Gastrocnemius medialis (tissue), 4 donors: ENCODE measurements around the gene PLP2. TPM values are rescaled to one million over a fixed set of nuclear protein-coding genes. Genes with fewer than 3 reads are reported as not detected.

ENCODE experiments used
- ATAC-seq, 2 donors: fragments of 150-250 bp; one replicate each; pipeline ENCODE4 v1.9.1; 2016
- DNase-seq, 2 donors: peaks; one replicate each; pipeline ENCODE4 v3.0.0-alpha.2; 2019
- H3K27ac ChIP-seq, 4 donors: fragments of 200-600 bp; sonication (generic); 1 replicate in 1 of 4; 2 replicates in 3 of 4; pipeline ENCODE4 v1.5.1; 2016 to 2018; ENCODE audit warnings: mild to moderate bottlenecking in 2 of 4, moderate library complexity in 1 of 4
- H3K27me3 ChIP-seq, 3 donors: fragments of 200-600 bp; sonication (generic) in 2 of 3; 1 replicate in 1 of 3; 2 replicates in 2 of 3; pipeline versions ENCODE4 v1.5.1 to v1.6.0; 2016 to 2019; ENCODE audit warnings: mild to moderate bottlenecking in 1 of 3, moderate library complexity in 1 of 3
- H3K36me3 ChIP-seq, 2 donors: fragments of 200-600 bp; sonication (generic) in 1 of 2; one replicate each; pipeline ENCODE4 v1.5.1; 2017 to 2018
- H3K4me1 ChIP-seq, 2 donors: fragments of 200-600 bp; sonication (generic) in 1 of 2; one replicate each; pipeline ENCODE4 v1.5.1; 2016 to 2017; ENCODE audit warnings: mild to moderate bottlenecking in 2 of 2
- H3K4me3 ChIP-seq, 4 donors: fragments of 200-600 bp; sonication (generic) in 3 of 4; 1 replicate in 1 of 4; 2 replicates in 3 of 4; pipeline ENCODE4 v1.5.1; 2016 to 2019; ENCODE audit warnings: mild to moderate bottlenecking in 2 of 4
- H3K9me3 ChIP-seq, 3 donors: fragments of 200-600 bp; sonication (generic) in 2 of 3; 1 replicate in 1 of 3; 2 replicates in 2 of 3; pipeline ENCODE4 v1.5.1; 2016 to 2019
- POLR2A ChIP-seq, 2 donors: fragments of 450-650 bp; IDR thresholded peaks; one replicate each; pipeline ENCODE4 v1.6.1; 2017; ENCODE audit warnings: antibody characterized with exemption in 2 of 2, mild to moderate bottlenecking in 2 of 2, moderate library complexity in 2 of 2
- in situ Hi-C, 4 donors: fragments of 200-750 bp; cut with MboI; loops; one replicate each; pipeline versions ENCODE4 v1.15.0 to v1.8.0; 2017; ENCODE audit warnings: low sequenced_read_pairs in 4 of 4
- intact Hi-C: fragments of 100-400 bp; cut with DNase I; formaldehyde crosslinking; loops from one replicate; pipeline ENCODE4 v1.15.1; 2023; ENCODE audit warnings: low total_unique reads
- total RNA-seq, 4 donors: library from RNA; depleted of rRNA; stranded (reverse); fragments of >200 nt; gene quantifications; one replicate each; pipeline versions ENCODE4 v1.1.0 to v1.2.3, GENCODE V29; 2016
- TF ChIP-seq, protein P1 (sequence below), 5 experiments: fragments of 450-650 bp in 3 of 5; fragments of 200-600 bp in 2 of 5; sonication (generic) in 2 of 5; IDR thresholded peaks in 4 of 5; conservative IDR thresholded peaks in 1 of 5; 1 replicate in 4 of 5; 2 replicates in 1 of 5; pipeline ENCODE4 v1.5.1; 2016 to 2019; ENCODE audit warnings: antibody characterized with exemption in 5 of 5, mild to moderate bottlenecking in 3 of 5, moderate library complexity in 3 of 5

PLP2 gene
- total RNA-seq, 4 donors from 2014 or later, result 12.8 to 53.5 (median 32.5) TPM

GRCh38 chrX:49177873-49178480, 6.3 kb downstream of the PLP2 start:
- no peaks in the 10 kb centered on the region for H3K9me3 ChIP-seq
- no peak overlapping the region for H3K4me3 ChIP-seq
- DNase-seq (peak in 1 of 2 donors; percentile 48), ATAC-seq (peak; percentile 39 to 61)
- peak overlapping the region in 3 of 4 donors; percentile 39 to 70 (median 64) for H3K27ac ChIP-seq
- TF ChIP-seq, protein P1, sequence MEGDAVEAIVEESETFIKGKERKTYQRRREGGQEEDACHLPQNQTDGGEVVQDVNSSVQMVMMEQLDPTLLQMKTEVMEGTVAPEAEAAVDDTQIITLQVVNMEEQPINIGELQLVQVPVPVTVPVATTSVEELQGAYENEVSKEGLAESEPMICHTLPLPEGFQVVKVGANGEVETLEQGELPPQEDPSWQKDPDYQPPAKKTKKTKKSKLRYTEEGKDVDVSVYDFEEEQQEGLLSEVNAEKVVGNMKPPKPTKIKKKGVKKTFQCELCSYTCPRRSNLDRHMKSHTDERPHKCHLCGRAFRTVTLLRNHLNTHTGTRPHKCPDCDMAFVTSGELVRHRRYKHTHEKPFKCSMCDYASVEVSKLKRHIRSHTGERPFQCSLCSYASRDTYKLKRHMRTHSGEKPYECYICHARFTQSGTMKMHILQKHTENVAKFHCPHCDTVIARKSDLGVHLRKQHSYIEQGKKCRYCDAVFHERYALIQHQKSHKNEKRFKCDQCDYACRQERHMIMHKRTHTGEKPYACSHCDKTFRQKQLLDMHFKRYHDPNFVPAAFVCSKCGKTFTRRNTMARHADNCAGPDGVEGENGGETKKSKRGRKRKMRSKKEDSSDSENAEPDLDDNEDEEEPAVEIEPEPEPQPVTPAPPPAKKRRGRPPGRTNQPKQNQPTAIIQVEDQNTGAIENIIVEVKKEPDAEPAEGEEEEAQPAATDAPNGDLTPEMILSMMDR (IDR thresholded peaks at IDR 0.05 in 4 of 5, conservative IDR thresholded peaks at IDR 0.05 in 1 of 5), result no peak
- TF ChIP-seq POLR2A (IDR thresholded peaks at IDR 0.05), result no peak
- intact Hi-C loops (loop anchor here (10.0 kb wide), 1 partner anchor 1693 kb away; the partner anchor contains the start of gene ZNF41), in situ Hi-C loops (no loop called here)
- H3K27me3 ChIP-seq, result no peaks in the 10 kb centered on the region
- peaks cover 0 to under 1% of the 10 kb centered on the region in 2 donors for H3K4me1 ChIP-seq
- H3K36me3 ChIP-seq, result peaks cover 0 to 23% of the 10 kb centered on the region in 2 donors

DNA sequence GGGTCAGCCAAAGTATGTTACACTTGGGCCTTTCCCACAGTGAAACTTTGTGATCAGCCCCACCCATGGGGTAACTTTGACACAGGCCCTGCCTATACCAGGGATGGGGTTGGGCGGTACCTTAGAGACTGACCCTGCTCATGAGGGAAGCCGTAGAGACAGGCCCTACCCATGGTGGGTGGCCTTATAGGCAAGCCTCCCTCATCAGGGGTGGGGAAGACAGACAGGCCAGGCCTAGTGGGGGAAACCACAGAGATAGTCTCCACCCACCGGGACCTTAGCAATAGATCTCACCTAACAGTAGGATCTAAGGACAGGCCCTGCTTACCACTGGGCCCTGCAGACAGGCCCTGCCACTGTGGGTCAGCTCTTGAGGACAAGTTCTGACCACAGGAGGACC, 6.8 kb downstream of the PLP2 start:
- H3K27me3 ChIP-seq, result no peaks in the 10 kb centered on the region
- no peak for ATAC-seq
- no peaks in the 10 kb centered on the region for H3K4me1 ChIP-seq
- no peaks in the 10 kb centered on the region for H3K9me3 ChIP-seq
- H3K4me3 ChIP-seq, result no peak overlapping the region
- peaks cover 0 to 25% of the 10 kb centered on the region in 2 donors for H3K36me3 ChIP-seq
- H3K27ac ChIP-seq, result peak overlapping the region in 2 of 4 donors; percentile 64 to 70
- TF ChIP-seq, protein P1 (IDR thresholded peaks at IDR 0.05 in 4 of 5, conservative IDR thresholded peaks at IDR 0.05 in 1 of 5), result no peak
- no peak for TF ChIP-seq POLR2A (IDR thresholded peaks at IDR 0.05)
- intact Hi-C loops, result loop anchor here (10.0 kb wide), 1 partner anchor 1694 kb away; the partner anchor contains the start of gene ZNF41
- DNase-seq, result no peak
- in situ Hi-C loops, result no loop called here

- in situ Hi-C loops, result no loop called here
- no peak for ATAC-seq
- intact Hi-C loops, result loop anchor here (10.0 kb wide), 1 partner anchor 1695 kb away; the partner anchor contains the start of gene ZNF41
Measured at GRCh38 chrX:49179358-49179757, 7.7 kb downstream of the PLP2 start.

GRCh38 chrX:49183701-49184281, 12.1 kb downstream of the PLP2 start:
- H3K4me1 ChIP-seq, result peaks cover 8 to 12% of the 10 kb centered on the region in 2 donors
- intact Hi-C loops, result no loop called here
- no peak overlapping the region for H3K4me3 ChIP-seq
- H3K9me3 ChIP-seq, result no peaks in the 10 kb centered on the region
- H3K27ac ChIP-seq, result peak overlapping the region; percentile 64 to 93 (median 87)
- in situ Hi-C loops, result no loop called here
- peaks cover 0 to 10% of the 10 kb centered on the region in 2 donors for H3K36me3 ChIP-seq
- DNase-seq (no peak), ATAC-seq (no peak)
- TF ChIP-seq POLR2A (IDR thresholded peaks at IDR 0.05), result no peak
- TF ChIP-seq, protein P1 (IDR thresholded peaks at IDR 0.05 in 4 of 5, conservative IDR thresholded peaks at IDR 0.05 in 1 of 5), result no peak
- no peaks in the 10 kb centered on the region for H3K27me3 ChIP-seq

More at GRCh38 chrX:49179358-49179757, 7.7 kb downstream of the PLP2 start:
- no peaks in the 10 kb centered on the region for H3K27me3 ChIP-seq
- no peak overlapping the region for H3K4me3 ChIP-seq
- DNase-seq, result no peak
- H3K27ac ChIP-seq, result no peak overlapping the region
- no peaks in the 10 kb centered on the region for H3K9me3 ChIP-seq
- H3K4me1 ChIP-seq, result peaks cover 3 to 4% of the 10 kb centered on the region in 2 donors
- TF ChIP-seq, protein P1 (IDR thresholded peaks at IDR 0.05 in 4 of 5, conservative IDR thresholded peaks at IDR 0.05 in 1 of 5), result no peak
- TF ChIP-seq POLR2A (IDR thresholded peaks at IDR 0.05), result no peak
- H3K36me3 ChIP-seq, result peaks cover 0 to 20% of the 10 kb centered on the region in 2 donors
